ENCODE measurements around the gene APBA3. TPM values are rescaled to one million over a fixed set of nuclear protein-coding genes. Genes with fewer than 3 reads are reported as not detected.

Gene APBA3
- polyA plus RNA-seq, 1 donor = 21.1 TPM

GRCh38 chr19:3778899-3779723 is 17.6 kb upstream of the APBA3 start:
- Histone ChIP-seq H3K9me3 (ENCODE audit: control insufficient read depth, low read depth, low read length) (peaks cover 30% of the 10 kb centered on the region), H3K27ac (ENCODE audit: low read length) (no peak overlapping the region), H3K4me3 (ENCODE audit: low read length) (no peak overlapping the region), H3K36me3 (ENCODE audit: control insufficient read depth, insufficient read depth, low read length) (no peaks in the 10 kb centered on the region), H3K27me3 (ENCODE audit: control insufficient read depth, insufficient read depth, low read length) (peaks cover 5% of the 10 kb centered on the region), H3K4me1 (ENCODE audit: control insufficient read depth, insufficient read depth, low read length) (no peaks in the 10 kb centered on the region)
- no peak for DNase-seq
- WGBS (ENCODE audit: insufficient coverage, low lambda C conversion rate) = no CpG with 5 or more reads among the region's 44 CpGs

- Histone ChIP-seq H3K36me3 (ENCODE audit: control insufficient read depth, insufficient read depth, low read length) (no peaks in the 10 kb centered on the region), H3K27ac (ENCODE audit: low read length) (no peak overlapping the region), H3K9me3 (ENCODE audit: control insufficient read depth, low read depth, low read length) (peaks cover 28% of the 10 kb centered on the region), H3K4me3 (ENCODE audit: low read length) (no peak overlapping the region), H3K4me1 (ENCODE audit: control insufficient read depth, insufficient read depth, low read length) (no peaks in the 10 kb centered on the region), H3K27me3 (ENCODE audit: control insufficient read depth, insufficient read depth, low read length) (no peaks in the 10 kb centered on the region)
- WGBS (ENCODE audit: insufficient coverage, low lambda C conversion rate) = no CpG with 5 or more reads among the region's 37 CpGs
- no peak for DNase-seq
These were observed 16.8 kb upstream of the APBA3 start for GRCh38 chr19:3778104-3778867.

DNA sequence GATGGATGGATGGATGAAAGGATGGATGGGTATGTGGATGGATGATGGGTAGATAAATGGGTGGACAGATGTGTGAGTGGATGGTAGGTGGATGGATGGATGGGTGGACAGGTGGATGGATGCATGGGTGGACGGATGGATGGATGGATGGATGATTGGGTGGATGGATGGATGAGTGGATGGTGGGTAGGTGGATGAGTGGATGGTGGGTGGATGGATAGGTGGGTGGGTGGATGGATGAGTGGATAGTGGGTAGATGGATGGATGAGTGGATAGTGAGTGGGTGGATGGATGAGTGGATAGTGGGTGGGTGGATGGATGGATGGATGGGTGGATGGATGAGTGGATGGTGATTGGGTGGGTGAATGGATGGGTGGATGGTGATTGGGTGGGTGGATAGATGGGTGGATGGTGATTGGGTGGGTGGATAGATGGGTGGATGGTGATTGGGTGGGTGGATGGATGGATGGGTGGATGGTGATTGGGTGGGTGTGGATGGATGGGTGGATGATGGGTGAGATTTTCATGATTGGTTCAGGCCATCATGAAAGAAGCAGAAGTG is 15.1 kb upstream of the APBA3 start:
- Histone ChIP-seq H3K27me3 (ENCODE audit: control insufficient read depth, insufficient read depth, low read length) (no peaks in the 10 kb centered on the region), H3K9me3 (ENCODE audit: control insufficient read depth, low read depth, low read length) (peaks cover 14% of the 10 kb centered on the region), H3K4me3 (ENCODE audit: low read length) (no peak overlapping the region), H3K36me3 (ENCODE audit: control insufficient read depth, insufficient read depth, low read length) (no peaks in the 10 kb centered on the region), H3K4me1 (ENCODE audit: control insufficient read depth, insufficient read depth, low read length) (no peaks in the 10 kb centered on the region), H3K27ac (ENCODE audit: low read length) (no peak overlapping the region)
- DNase-seq = no peak
- 100% methylated on average over 1 of the region's 1 CpG for WGBS (ENCODE audit: insufficient coverage, low lambda C conversion rate)

GRCh38 chr19:3775831-3776230 is 14.3 kb upstream of the APBA3 start:
- DNase-seq = no peak
- no peaks in the 10 kb centered on the region for H3K36me3 ChIP-seq (ENCODE audit: control insufficient read depth, insufficient read depth, low read length)
- no peak overlapping the region for H3K27ac ChIP-seq (ENCODE audit: low read length)
- no CpG with 5 or more reads among the region's 5 CpGs for WGBS (ENCODE audit: insufficient coverage, low lambda C conversion rate)
- peaks cover 11% of the 10 kb centered on the region for H3K9me3 ChIP-seq (ENCODE audit: control insufficient read depth, low read depth, low read length)
- H3K27me3 ChIP-seq (ENCODE audit: control insufficient read depth, insufficient read depth, low read length) = no peaks in the 10 kb centered on the region
- no peaks in the 10 kb centered on the region for H3K4me1 ChIP-seq (ENCODE audit: control insufficient read depth, insufficient read depth, low read length)
- H3K4me3 ChIP-seq (ENCODE audit: low read length) = no peak overlapping the region

DNA sequence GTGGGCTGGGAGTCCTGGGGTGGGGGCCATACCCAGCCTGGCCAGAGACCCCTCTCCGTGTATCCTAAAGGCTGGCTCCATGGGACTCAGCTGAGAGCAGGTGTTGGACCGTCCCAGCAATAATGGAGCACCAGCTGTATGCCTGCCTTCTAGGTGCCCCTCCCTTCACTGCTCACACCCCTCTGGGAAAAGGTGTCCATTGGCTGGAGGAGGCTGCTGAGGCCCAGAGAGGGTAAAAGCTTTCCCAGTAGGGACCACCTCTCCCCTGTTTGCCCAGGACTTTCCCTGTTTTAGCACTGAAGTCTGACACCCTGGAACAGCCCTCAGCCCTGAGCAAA is 13.9 kb upstream of the APBA3 start:
- no peak for DNase-seq
- no peak overlapping the region for H3K27ac ChIP-seq (ENCODE audit: low read length)
- no CpG with 5 or more reads among the region's 2 CpGs for WGBS (ENCODE audit: insufficient coverage, low lambda C conversion rate)
- peaks cover 8% of the 10 kb centered on the region for H3K9me3 ChIP-seq (ENCODE audit: control insufficient read depth, low read depth, low read length)
- H3K36me3 ChIP-seq (ENCODE audit: control insufficient read depth, insufficient read depth, low read length) = no peaks in the 10 kb centered on the region
- no peaks in the 10 kb centered on the region for H3K4me1 ChIP-seq (ENCODE audit: control insufficient read depth, insufficient read depth, low read length)
- H3K4me3 ChIP-seq (ENCODE audit: low read length) = no peak overlapping the region
- no peaks in the 10 kb centered on the region for H3K27me3 ChIP-seq (ENCODE audit: control insufficient read depth, insufficient read depth, low read length)

DNA sequence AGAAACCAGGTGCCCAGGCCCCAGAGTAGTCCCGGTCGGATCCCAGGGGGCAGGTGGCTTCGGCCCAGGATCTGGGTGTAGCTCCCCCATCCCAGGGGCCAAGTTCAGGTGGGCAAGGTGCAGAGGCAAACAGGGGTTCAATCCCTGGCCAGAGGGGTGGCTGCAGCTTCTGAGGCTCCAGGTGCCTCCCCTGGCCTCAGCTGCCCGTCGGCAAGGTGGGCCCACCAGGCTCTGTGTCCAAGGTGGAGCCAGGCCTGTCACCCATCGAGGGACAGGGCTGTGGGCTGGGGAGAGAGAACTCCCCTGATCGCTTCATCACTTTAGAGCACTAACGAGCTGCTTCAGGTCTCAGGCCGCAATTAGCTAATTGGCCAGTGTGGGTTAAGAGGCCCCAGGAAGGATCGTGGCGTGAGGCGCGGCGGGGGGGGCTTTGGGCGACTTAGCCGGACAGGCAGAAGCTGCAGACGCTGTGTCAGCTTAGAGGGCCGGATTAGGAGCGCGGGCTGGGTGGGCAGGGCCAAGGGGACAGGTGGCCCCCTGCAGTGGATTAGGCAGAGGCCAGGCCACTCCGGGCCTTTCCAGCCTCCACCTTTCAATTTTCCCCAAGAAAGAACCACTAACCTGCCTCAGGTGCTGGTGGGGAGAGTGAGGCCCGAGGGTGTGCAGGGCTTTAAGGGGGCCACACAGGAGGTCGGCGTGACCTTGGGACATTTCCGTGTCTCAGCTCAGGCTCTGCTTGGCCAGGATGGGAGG is 13.3 kb upstream of the APBA3 start:
- Histone ChIP-seq H3K4me3 (ENCODE audit: low read length) (no peak overlapping the region), H3K9me3 (ENCODE audit: control insufficient read depth, low read depth, low read length) (peaks cover 8% of the 10 kb centered on the region), H3K27ac (ENCODE audit: low read length) (no peak overlapping the region), H3K4me1 (ENCODE audit: control insufficient read depth, insufficient read depth, low read length) (no peaks in the 10 kb centered on the region), H3K27me3 (ENCODE audit: control insufficient read depth, insufficient read depth, low read length) (no peaks in the 10 kb centered on the region), H3K36me3 (ENCODE audit: control insufficient read depth, insufficient read depth, low read length) (no peaks in the 10 kb centered on the region)
- no peak for DNase-seq
- no CpG with 5 or more reads among the region's 25 CpGs for WGBS (ENCODE audit: insufficient coverage, low lambda C conversion rate)

GRCh38 chr19:3773814-3774515 is 12.5 kb upstream of the APBA3 start:
- no CpG with 5 or more reads among the region's 12 CpGs for WGBS (ENCODE audit: insufficient coverage, low lambda C conversion rate)
- DNase-seq = no peak

DNA sequence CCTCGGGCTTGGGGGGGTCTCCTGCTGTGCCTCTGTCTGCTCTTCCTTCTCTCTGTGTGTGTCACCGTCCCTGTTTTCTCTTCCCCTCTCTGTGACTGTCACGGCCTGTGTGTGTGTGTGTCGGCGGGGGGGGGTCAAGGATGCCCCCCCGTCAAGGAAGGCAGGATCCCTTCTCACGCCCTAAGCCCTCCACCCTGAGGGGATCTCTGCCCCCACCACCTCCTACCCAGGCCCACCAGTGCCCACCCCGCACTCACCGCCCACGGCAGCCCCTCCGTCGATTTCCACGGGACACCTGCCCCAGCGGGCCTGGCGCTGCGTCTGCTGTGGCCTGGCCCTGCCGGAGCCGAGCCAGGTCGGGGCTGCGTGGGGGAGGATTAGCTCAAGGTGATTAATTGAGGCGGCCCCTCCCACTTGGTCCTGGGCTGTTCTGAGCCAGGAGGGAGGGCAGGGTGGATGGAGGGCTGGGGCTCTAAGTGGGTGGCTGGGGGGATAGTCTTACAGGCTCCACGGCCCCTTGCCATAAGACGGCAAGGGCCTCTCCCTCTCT is 10.5 kb upstream of the APBA3 start, which contains the start of gene RAX2:
Gene RAX2 (minus strand): TSS at position 323 of the 550 bp plus-strand sequence. CDS start 486 bp downstream, outside the sequence.
- Histone ChIP-seq H3K27me3 (ENCODE audit: control insufficient read depth, insufficient read depth, low read length) (no peaks in the 10 kb centered on the region), H3K4me1 (ENCODE audit: control insufficient read depth, insufficient read depth, low read length) (peaks cover 3% of the 10 kb centered on the region), H3K4me3 (ENCODE audit: low read length) (no peak within 1 kb of the TSS), H3K27ac (ENCODE audit: low read length) (no peak within 1 kb of the TSS), H3K36me3 (ENCODE audit: control insufficient read depth, insufficient read depth, low read length) (peaks cover 9% of the 10 kb centered on the region), H3K9me3 (ENCODE audit: control insufficient read depth, low read depth, low read length) (no peaks in the 10 kb centered on the region)
- no CpG with 5 or more reads among the region's 23 CpGs for WGBS (ENCODE audit: insufficient coverage, low lambda C conversion rate)
- no peak for DNase-seq

More at GRCh38 chr19:3773814-3774515, 12.5 kb upstream of the APBA3 start:
- Histone ChIP-seq H3K4me1 (ENCODE audit: control insufficient read depth, insufficient read depth, low read length) (no peaks in the 10 kb centered on the region), H3K27me3 (ENCODE audit: control insufficient read depth, insufficient read depth, low read length) (no peaks in the 10 kb centered on the region), H3K36me3 (ENCODE audit: control insufficient read depth, insufficient read depth, low read length) (no peaks in the 10 kb centered on the region), H3K27ac (ENCODE audit: low read length) (no peak overlapping the region), H3K4me3 (ENCODE audit: low read length) (no peak overlapping the region), H3K9me3 (ENCODE audit: control insufficient read depth, low read depth, low read length) (peaks cover 5% of the 10 kb centered on the region)

DNA sequence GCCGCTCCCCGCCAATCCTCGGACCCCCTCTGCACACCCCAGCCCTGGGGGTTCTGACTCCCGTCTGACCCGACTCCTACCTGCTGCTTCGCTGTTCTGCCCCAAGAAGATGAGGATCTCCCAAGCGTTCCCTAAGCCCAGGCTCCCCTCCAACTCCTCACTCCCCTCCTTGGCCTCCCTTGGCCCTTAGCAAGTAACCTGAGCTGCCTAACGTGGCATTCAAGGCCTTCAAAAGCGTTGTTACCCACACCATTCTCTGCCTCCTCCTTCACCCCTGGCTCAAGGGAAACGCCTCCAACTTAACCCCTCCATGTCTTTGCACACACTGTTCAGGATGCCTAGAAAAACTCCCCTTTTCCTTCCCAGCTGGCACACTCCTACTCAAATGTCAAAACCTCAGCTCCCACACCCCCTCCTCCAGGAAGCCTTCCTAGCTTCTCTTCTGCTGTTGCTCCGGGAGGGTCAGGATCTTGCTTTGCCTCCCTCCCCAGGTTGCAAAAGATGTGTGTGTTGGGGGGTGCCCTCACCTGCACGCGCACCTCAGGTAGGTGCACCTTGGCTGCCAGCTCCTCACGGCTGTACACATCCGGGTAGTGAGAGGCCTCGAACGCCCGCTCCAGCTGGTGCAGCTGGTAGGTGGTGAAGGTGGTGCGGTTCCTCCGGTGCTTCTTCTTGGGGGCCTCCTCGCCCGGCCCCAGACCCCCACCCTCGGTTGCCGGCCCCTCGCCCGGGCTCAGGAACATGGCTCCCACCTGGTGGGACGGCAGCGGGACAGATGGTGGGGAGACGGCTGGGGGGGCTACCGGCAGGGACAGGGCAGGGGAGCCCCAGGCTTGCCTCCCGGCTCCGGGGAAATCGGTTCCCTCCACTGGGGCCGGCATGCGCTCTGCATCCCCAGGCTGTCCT is 9.8 kb upstream of the APBA3 start:
- no CpG with 5 or more reads among the region's 35 CpGs for WGBS (ENCODE audit: insufficient coverage, low lambda C conversion rate)
- H3K4me3 ChIP-seq (ENCODE audit: low read length) = no peak overlapping the region
- H3K9me3 ChIP-seq (ENCODE audit: control insufficient read depth, low read depth, low read length) = no peaks in the 10 kb centered on the region
- no peaks in the 10 kb centered on the region for H3K27me3 ChIP-seq (ENCODE audit: control insufficient read depth, insufficient read depth, low read length)
- H3K4me1 ChIP-seq (ENCODE audit: control insufficient read depth, insufficient read depth, low read length) = peaks cover 3% of the 10 kb centered on the region
- DNase-seq = no peak
- H3K27ac ChIP-seq (ENCODE audit: low read length) = no peak overlapping the region
- peaks cover 16% of the 10 kb centered on the region for H3K36me3 ChIP-seq (ENCODE audit: control insufficient read depth, insufficient read depth, low read length)

Measured in large intestine (tissue), 3 donors.